Activated naive CD8-positive, alpha-beta T cell treated with anti-CD3 and anti-CD28 coated beads, Interleukin-2, amount 50 U/mL, for 24 hours (primary cell): ENCODE results near the gene IRF2.

Experiments
- ATAC-seq: fragments of 150-1000 bp; cut with Tn5 transposase; one replicate; pipeline ENCODE4 v1.10.0; 2021
- DNase-seq: peaks from one replicate; pipeline ENCODE4 v3.0.0; 2021
- H3K27ac Mint-ChIP-seq: one replicate; pipeline ENCODE4 v1.8.0; 2021; ENCODE audit warnings: mild to moderate bottlenecking, mixed read lengths
- H3K27me3 Mint-ChIP-seq: one replicate; pipeline ENCODE4 v1.8.0; 2021; ENCODE audit warnings: mixed read lengths
- H3K36me3 Mint-ChIP-seq: one replicate; pipeline ENCODE4 v1.8.0; 2021; ENCODE audit warnings: low read depth, mixed read lengths
- H3K4me1 Mint-ChIP-seq: one replicate; pipeline ENCODE4 v1.8.0; 2021; ENCODE audit warnings: mixed read lengths
- H3K4me3 Mint-ChIP-seq: one replicate; pipeline ENCODE4 v1.8.0; 2021; ENCODE audit warnings: mild to moderate bottlenecking, moderate library complexity, mixed read lengths
- H3K9me3 Mint-ChIP-seq: one replicate; pipeline ENCODE4 v1.8.0; 2021; ENCODE audit warnings: mixed read lengths

Gene IRF2

GRCh38 chr4:184463856-184464255, 10.5 kb downstream of the IRF2 start:
- ATAC-seq (no peak), DNase-seq (no peak)
- Mint-ChIP-seq H3K4me3 (no peak overlapping the region), H3K36me3 (peaks cover 5% of the 10 kb centered on the region), H3K27ac (no peak overlapping the region), H3K27me3 (no peaks in the 10 kb centered on the region), H3K4me1 (peaks cover 63% of the 10 kb centered on the region), H3K9me3 (no peaks in the 10 kb centered on the region)

- H3K27ac Mint-ChIP-seq = no peak overlapping the region
- H3K4me3 Mint-ChIP-seq = no peak overlapping the region
- H3K36me3 Mint-ChIP-seq = peaks cover 5% of the 10 kb centered on the region
- H3K4me1 Mint-ChIP-seq = peaks cover 70% of the 10 kb centered on the region
- DNase-seq = no peak
- no peaks in the 10 kb centered on the region for H3K9me3 Mint-ChIP-seq
- no peak for ATAC-seq
- no peaks in the 10 kb centered on the region for H3K27me3 Mint-ChIP-seq
Observed at GRCh38 chr4:184463158-184463557, 11.2 kb downstream of the IRF2 start.

GRCh38 chr4:184462724-184463123, 11.6 kb downstream of the IRF2 start:
- no peaks in the 10 kb centered on the region for H3K9me3 Mint-ChIP-seq
- peaks cover 5% of the 10 kb centered on the region for H3K36me3 Mint-ChIP-seq
- H3K27me3 Mint-ChIP-seq = no peaks in the 10 kb centered on the region
- H3K27ac Mint-ChIP-seq = no peak overlapping the region
- no peak overlapping the region for H3K4me3 Mint-ChIP-seq
- ATAC-seq (no peak), DNase-seq (no peak)
- peaks cover 72% of the 10 kb centered on the region for H3K4me1 Mint-ChIP-seq

- peaks cover 2% of the 10 kb centered on the region for H3K36me3 Mint-ChIP-seq
- H3K4me3 Mint-ChIP-seq = no peak overlapping the region
- DNase-seq = no peak
- peaks cover 71% of the 10 kb centered on the region for H3K4me1 Mint-ChIP-seq
- H3K9me3 Mint-ChIP-seq = no peaks in the 10 kb centered on the region
- no peak for ATAC-seq
- H3K27ac Mint-ChIP-seq = no peak overlapping the region
- no peaks in the 10 kb centered on the region for H3K27me3 Mint-ChIP-seq
Observed at GRCh38 chr4:184461711-184462441, 12.5 kb downstream of the IRF2 start.

- H3K4me3 Mint-ChIP-seq = no peak overlapping the region
- no peaks in the 10 kb centered on the region for H3K27me3 Mint-ChIP-seq
- H3K9me3 Mint-ChIP-seq = no peaks in the 10 kb centered on the region
- DNase-seq (no peak), ATAC-seq (no peak)
- H3K27ac Mint-ChIP-seq = no peak overlapping the region
- peaks cover 2% of the 10 kb centered on the region for H3K36me3 Mint-ChIP-seq
- peaks cover 75% of the 10 kb centered on the region for H3K4me1 Mint-ChIP-seq
Observed at GRCh38 chr4:184460499-184461285, 13.7 kb downstream of the IRF2 start.

- DNase-seq (no peak), ATAC-seq (peak; percentile 89)
- no peaks in the 10 kb centered on the region for H3K27me3 Mint-ChIP-seq
- H3K4me3 Mint-ChIP-seq = peak overlapping the region; percentile 7
- H3K4me1 Mint-ChIP-seq = peaks cover 78% of the 10 kb centered on the region
- H3K27ac Mint-ChIP-seq = peak overlapping the region; percentile 62
- H3K9me3 Mint-ChIP-seq = no peaks in the 10 kb centered on the region
- H3K36me3 Mint-ChIP-seq = peaks cover 2% of the 10 kb centered on the region
Observed at GRCh38 chr4:184459413-184459812, 14.9 kb downstream of the IRF2 start.

GRCh38 chr4:184457535-184458249, 16.7 kb downstream of the IRF2 start:
- peak overlapping the region; percentile 45 for H3K27ac Mint-ChIP-seq
- no peak for ATAC-seq

GRCh38 chr4:184456337-184456736, 18.0 kb downstream of the IRF2 start:
- H3K4me1 Mint-ChIP-seq = peaks cover 89% of the 10 kb centered on the region
- ATAC-seq = no peak
- no peak overlapping the region for H3K4me3 Mint-ChIP-seq

More at GRCh38 chr4:184457535-184458249, 16.7 kb downstream of the IRF2 start:
- H3K27me3 Mint-ChIP-seq = no peaks in the 10 kb centered on the region
- DNase-seq = no peak
- H3K36me3 Mint-ChIP-seq = peaks cover 2% of the 10 kb centered on the region
- H3K4me3 Mint-ChIP-seq = no peak overlapping the region
- no peaks in the 10 kb centered on the region for H3K9me3 Mint-ChIP-seq
- peaks cover 91% of the 10 kb centered on the region for H3K4me1 Mint-ChIP-seq

GRCh38 chr4:184455299-184455698, 19.1 kb downstream of the IRF2 start:
- ATAC-seq = no peak
- peaks cover 2% of the 10 kb centered on the region for H3K36me3 Mint-ChIP-seq
- no peaks in the 10 kb centered on the region for H3K9me3 Mint-ChIP-seq
- H3K27ac Mint-ChIP-seq = peak overlapping the region; percentile 57
- H3K4me3 Mint-ChIP-seq = no peak overlapping the region
- no peak for DNase-seq
- peaks cover 87% of the 10 kb centered on the region for H3K4me1 Mint-ChIP-seq
- H3K27me3 Mint-ChIP-seq = no peaks in the 10 kb centered on the region

More at GRCh38 chr4:184456337-184456736, 18.0 kb downstream of the IRF2 start:
- Mint-ChIP-seq H3K9me3 (no peaks in the 10 kb centered on the region), H3K36me3 (peaks cover 2% of the 10 kb centered on the region), H3K27ac (no peak overlapping the region), H3K27me3 (no peaks in the 10 kb centered on the region)
- no peak for DNase-seq

GRCh38 chr4:184453365-184454160, 20.8 kb downstream of the IRF2 start:
- peak; percentile 27 for DNase-seq
- Mint-ChIP-seq H3K4me3 (peak overlapping the region; percentile 52), H3K9me3 (no peaks in the 10 kb centered on the region), H3K27ac (peak overlapping the region; percentile 86), H3K36me3 (peaks cover 13% of the 10 kb centered on the region), H3K4me1 (peaks cover 86% of the 10 kb centered on the region), H3K27me3 (no peaks in the 10 kb centered on the region)
- peak; percentile 97 for ATAC-seq

GRCh38 chr4:184452740-184453139, 21.6 kb downstream of the IRF2 start:
- peaks cover 13% of the 10 kb centered on the region for H3K36me3 Mint-ChIP-seq
- no peak overlapping the region for H3K27ac Mint-ChIP-seq
- ATAC-seq (no peak), DNase-seq (no peak)
- peaks cover 86% of the 10 kb centered on the region for H3K4me1 Mint-ChIP-seq
- no peak overlapping the region for H3K4me3 Mint-ChIP-seq
- H3K27me3 Mint-ChIP-seq = no peaks in the 10 kb centered on the region
- no peaks in the 10 kb centered on the region for H3K9me3 Mint-ChIP-seq

GRCh38 chr4:184451726-184452125, 22.6 kb downstream of the IRF2 start:
- DNase-seq (no peak), ATAC-seq (no peak)
- Mint-ChIP-seq H3K27ac (no peak overlapping the region), H3K36me3 (peaks cover 15% of the 10 kb centered on the region), H3K4me3 (no peak overlapping the region), H3K4me1 (peaks cover 83% of the 10 kb centered on the region), H3K9me3 (no peaks in the 10 kb centered on the region), H3K27me3 (no peaks in the 10 kb centered on the region)

GRCh38 chr4:184450743-184451535, 23.4 kb downstream of the IRF2 start:
- Mint-ChIP-seq H3K4me1 (peaks cover 83% of the 10 kb centered on the region), H3K27ac (no peak overlapping the region), H3K36me3 (peaks cover 16% of the 10 kb centered on the region), H3K27me3 (no peaks in the 10 kb centered on the region), H3K9me3 (no peaks in the 10 kb centered on the region), H3K4me3 (no peak overlapping the region)
- DNase-seq (no peak), ATAC-seq (no peak)
